HUES6 (cell line): ENCODE data around the gene SLC16A7.

Experiments used
- H3K27ac ChIP-seq: 2 replicates; pipeline ENCODE4 v1.7.0; 2013; ENCODE audit warnings: low read depth, mild to moderate bottlenecking, low read length, inconsistent platforms
- H3K27me3 ChIP-seq: 2 replicates; pipeline ENCODE4 v1.6.1; 2013; ENCODE audit warnings: low read length; ENCODE audit not compliant: control insufficient read depth, insufficient read depth
- H3K36me3 ChIP-seq: 2 replicates; pipeline ENCODE4 v1.6.1; 2013; ENCODE audit warnings: low read length; ENCODE audit not compliant: control insufficient read depth, insufficient read depth
- H3K4me1 ChIP-seq: 2 replicates; pipeline ENCODE4 v1.6.1; 2013; ENCODE audit warnings: low read length; ENCODE audit not compliant: control insufficient read depth, insufficient read depth
- H3K4me3 ChIP-seq: 2 replicates; pipeline ENCODE4 v1.5.1; 2013; ENCODE audit warnings: low read depth, low read length
- H3K9ac ChIP-seq: one replicate; pipeline ENCODE4 v1.6.1; 2013; ENCODE audit warnings: mild to moderate bottlenecking, low read length
- H3K9me3 ChIP-seq: 2 replicates; pipeline ENCODE4 v1.6.1; 2013; ENCODE audit warnings: low read depth, low read length; ENCODE audit not compliant: control insufficient read depth, insufficient read depth

SLC16A7 gene

DNA sequence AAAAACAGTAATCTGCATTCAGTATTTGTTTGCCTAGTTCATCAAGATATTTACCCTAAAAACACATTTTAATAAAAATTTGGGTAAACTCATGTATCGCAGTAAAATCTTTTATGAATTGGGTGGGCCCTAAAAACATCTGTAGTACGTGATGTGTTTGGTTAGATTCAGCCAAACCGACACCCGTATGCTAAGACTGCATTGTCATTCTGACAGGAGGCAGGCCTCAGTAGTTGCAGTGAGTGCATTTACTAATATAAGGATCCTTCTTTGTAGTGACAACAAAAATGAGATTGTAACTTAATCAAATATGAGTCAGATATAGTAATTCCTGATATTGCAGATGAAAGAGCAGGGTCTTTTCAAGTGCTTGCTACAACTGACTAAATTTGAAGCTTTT, 191.8 kb downstream of the SLC16A7 start:
- no peaks in the 10 kb centered on the region for H3K36me3 ChIP-seq
- H3K27ac ChIP-seq, result no peak overlapping the region
- no peaks in the 10 kb centered on the region for H3K9me3 ChIP-seq
- no peak overlapping the region for H3K4me3 ChIP-seq
- no peaks in the 10 kb centered on the region for H3K4me1 ChIP-seq
- H3K9ac ChIP-seq, result no peak overlapping the region
- no peaks in the 10 kb centered on the region for H3K27me3 ChIP-seq

- Histone ChIP-seq H3K9ac (no peak overlapping the region), H3K9me3 (no peaks in the 10 kb centered on the region), H3K27ac (no peak overlapping the region), H3K27me3 (no peaks in the 10 kb centered on the region), H3K4me3 (no peak overlapping the region), H3K4me1 (no peaks in the 10 kb centered on the region), H3K36me3 (no peaks in the 10 kb centered on the region)
Measured at GRCh38 chr12:59792647-59793046, 196.8 kb downstream of the SLC16A7 start.

DNA sequence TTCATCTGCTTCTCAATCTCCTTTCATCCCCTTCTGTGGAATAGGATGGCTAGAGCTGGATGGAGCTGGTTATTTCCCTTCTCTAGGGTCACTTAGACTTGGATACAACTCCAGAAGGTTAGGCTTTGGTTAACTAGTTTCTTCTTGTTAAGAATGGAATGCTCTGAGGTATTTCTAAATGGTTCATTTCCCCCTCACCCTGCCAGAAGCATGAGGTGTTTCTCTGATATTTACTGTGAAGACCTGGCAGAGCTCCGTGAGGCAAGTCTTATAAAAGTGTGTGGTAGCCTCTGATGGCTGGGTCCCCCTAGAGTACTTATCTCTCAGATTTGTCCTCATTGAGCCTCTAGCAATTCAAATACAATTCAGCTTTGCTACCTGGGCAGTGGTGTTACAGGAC, 207.9 kb downstream of the SLC16A7 start:
- Histone ChIP-seq H3K36me3 (no peaks in the 10 kb centered on the region), H3K4me1 (0 out of 2 replicates have a peak, but pooled peaks cover 4% of the 10 kb centered on the region), H3K4me3 (no peak overlapping the region), H3K27me3 (no peaks in the 10 kb centered on the region), H3K9ac (no peak overlapping the region), H3K27ac (no peak overlapping the region), H3K9me3 (no peaks in the 10 kb centered on the region)

DNA sequence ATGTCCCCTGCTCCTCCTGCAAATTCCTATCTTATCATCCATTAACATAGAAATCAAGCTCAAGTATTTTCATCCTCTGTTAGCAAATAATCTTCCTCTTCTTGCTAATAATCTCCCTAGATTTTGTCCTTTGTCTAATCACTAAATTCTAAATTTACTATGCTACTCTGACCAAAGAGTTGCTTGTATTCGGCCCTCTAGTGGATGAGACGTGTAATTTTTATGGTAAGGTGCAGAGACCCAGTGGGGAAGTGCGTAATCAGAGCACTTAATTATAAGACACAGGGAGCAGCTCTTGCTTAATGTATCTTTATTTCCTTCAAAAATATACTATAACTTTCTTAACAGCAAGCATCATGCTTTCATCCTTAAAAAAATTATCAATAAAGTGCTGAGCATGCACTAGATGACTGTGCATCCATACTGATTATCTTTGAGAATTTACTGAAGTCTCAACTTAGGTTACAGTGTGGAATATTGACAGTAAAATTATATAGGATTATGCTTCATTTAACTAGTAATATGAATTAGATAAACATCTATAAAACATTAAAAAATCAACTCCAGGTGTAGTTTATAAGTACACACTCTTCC, 212.6 kb downstream of the SLC16A7 start:
- Histone ChIP-seq H3K4me3 (no peak overlapping the region), H3K9ac (no peak overlapping the region), H3K9me3 (no peaks in the 10 kb centered on the region), H3K27ac (no peak overlapping the region), H3K4me1 (0 out of 2 replicates have a peak, but pooled peaks cover 4% of the 10 kb centered on the region), H3K36me3 (no peaks in the 10 kb centered on the region), H3K27me3 (no peaks in the 10 kb centered on the region)

DNA sequence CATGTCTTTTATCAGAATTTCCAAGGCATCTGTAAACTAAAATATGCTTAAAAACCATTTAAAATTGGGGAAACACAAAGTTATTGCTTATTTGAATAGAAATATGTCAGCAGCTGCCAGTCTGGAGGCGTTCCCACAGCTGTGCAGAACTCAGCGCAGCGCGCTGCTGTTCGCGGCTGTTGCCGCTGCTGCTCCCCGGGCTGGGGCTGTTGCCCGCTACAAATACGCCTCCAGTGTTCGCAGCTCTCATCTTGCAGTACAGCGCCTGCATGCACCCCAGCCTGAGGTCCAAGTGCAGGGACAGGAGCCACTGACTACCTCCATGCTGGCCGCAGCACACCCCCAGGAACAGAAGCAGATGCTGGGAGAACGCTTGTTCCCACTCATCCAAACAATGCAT, 216.2 kb downstream of the SLC16A7 start:
- Histone ChIP-seq H3K4me1 (no peaks in the 10 kb centered on the region), H3K27me3 (no peaks in the 10 kb centered on the region), H3K9me3 (peaks cover 2% of the 10 kb centered on the region; the same call in 1 of the 2 replicates), H3K27ac (no peak overlapping the region), H3K9ac (no peak overlapping the region), H3K4me3 (no peak overlapping the region), H3K36me3 (no peaks in the 10 kb centered on the region)

DNA sequence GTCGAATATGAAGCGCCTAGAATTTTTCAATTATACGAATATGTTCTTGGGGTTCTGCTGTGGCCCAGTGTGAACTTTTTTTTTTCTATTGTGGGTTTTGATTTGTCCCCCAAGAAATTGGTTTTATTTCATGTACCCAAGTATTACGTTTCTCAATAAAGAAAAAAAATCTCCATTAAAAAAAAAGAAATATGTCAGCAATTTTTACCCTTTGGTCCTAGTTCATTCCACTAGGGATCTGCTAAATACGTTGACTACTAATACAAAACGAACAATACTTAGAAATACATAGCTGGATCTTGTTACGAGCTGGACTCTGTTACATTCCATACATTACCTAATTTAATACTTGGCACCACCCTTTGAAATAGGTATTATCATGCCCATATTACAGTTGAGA, 216.9 kb downstream of the SLC16A7 start:
- Histone ChIP-seq H3K9ac (no peak overlapping the region), H3K9me3 (peaks cover 6% of the 10 kb centered on the region; the same call in 1 of the 2 replicates), H3K27ac (no peak overlapping the region), H3K36me3 (no peaks in the 10 kb centered on the region), H3K4me3 (no peak overlapping the region), H3K4me1 (no peaks in the 10 kb centered on the region), H3K27me3 (no peaks in the 10 kb centered on the region)

- H3K4me1 ChIP-seq, result no peaks in the 10 kb centered on the region
- peaks cover 6% of the 10 kb centered on the region; the same call in 1 of the 2 replicates for H3K9me3 ChIP-seq
- H3K27me3 ChIP-seq, result no peaks in the 10 kb centered on the region
- no peak overlapping the region for H3K4me3 ChIP-seq
- no peaks in the 10 kb centered on the region for H3K36me3 ChIP-seq
- no peak overlapping the region for H3K9ac ChIP-seq
- no peak overlapping the region for H3K27ac ChIP-seq
Measured at GRCh38 chr12:59820594-59821011, 224.8 kb downstream of the SLC16A7 start.

- H3K36me3 ChIP-seq, result no peaks in the 10 kb centered on the region
- no peak overlapping the region for H3K9ac ChIP-seq
- no peak overlapping the region for H3K4me3 ChIP-seq
- no peaks in the 10 kb centered on the region for H3K27me3 ChIP-seq
- no peak overlapping the region for H3K27ac ChIP-seq
- H3K4me1 ChIP-seq, result no peaks in the 10 kb centered on the region
- H3K9me3 ChIP-seq, result no peaks in the 10 kb centered on the region
Measured at GRCh38 chr12:59823567-59823966, 227.7 kb downstream of the SLC16A7 start.

- H3K27ac ChIP-seq, result no peak overlapping the region
- no peaks in the 10 kb centered on the region for H3K4me1 ChIP-seq
- no peak overlapping the region for H3K4me3 ChIP-seq
- no peaks in the 10 kb centered on the region for H3K9me3 ChIP-seq
- no peak overlapping the region for H3K9ac ChIP-seq
- no peaks in the 10 kb centered on the region for H3K36me3 ChIP-seq
- H3K27me3 ChIP-seq, result no peaks in the 10 kb centered on the region
Measured at GRCh38 chr12:59827767-59828166, 231.9 kb downstream of the SLC16A7 start.

DNA sequence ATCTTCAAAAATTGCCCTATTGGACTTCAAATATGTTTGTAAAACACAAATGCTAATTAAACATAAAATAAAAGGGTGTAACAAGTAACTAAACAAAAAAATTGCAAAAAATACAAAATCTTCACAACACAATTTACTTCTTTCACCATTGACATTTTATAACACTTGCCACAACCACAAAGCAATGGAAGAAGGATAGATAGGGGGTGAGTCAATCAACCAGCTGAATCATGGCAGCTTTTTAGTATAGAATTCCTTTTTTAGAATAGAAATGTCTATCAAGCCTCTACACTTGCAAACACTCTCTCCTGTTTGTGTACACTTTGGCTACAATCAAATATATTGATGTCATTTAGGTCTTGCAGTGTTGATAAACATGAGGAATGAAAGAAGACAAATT, 232.7 kb downstream of the SLC16A7 start:
- Histone ChIP-seq H3K9ac (no peak overlapping the region), H3K27me3 (no peaks in the 10 kb centered on the region), H3K9me3 (no peaks in the 10 kb centered on the region), H3K4me1 (no peaks in the 10 kb centered on the region), H3K27ac (no peak overlapping the region), H3K36me3 (no peaks in the 10 kb centered on the region), H3K4me3 (no peak overlapping the region)

DNA sequence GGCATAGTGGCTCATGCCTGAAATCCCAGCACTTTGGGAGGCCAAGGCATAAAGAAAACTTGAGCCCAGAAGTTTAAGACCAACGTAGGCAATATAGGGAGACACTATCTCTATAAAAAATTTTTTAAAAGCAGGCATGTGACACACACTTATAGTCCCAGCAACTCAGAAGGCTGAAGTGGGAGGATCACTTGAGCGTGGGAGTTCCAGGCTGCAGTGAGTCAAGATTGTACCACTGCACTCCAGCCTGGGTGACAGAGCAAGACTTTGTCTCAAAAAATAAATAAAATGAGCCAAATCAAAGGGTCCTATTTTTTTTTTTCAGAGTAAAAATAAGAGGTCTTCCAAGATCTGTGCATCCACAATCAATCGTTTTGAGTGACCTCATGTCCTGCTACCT, 237.6 kb downstream of the SLC16A7 start:
- Histone ChIP-seq H3K4me3 (no peak overlapping the region), H3K9me3 (no peaks in the 10 kb centered on the region), H3K36me3 (no peaks in the 10 kb centered on the region), H3K27ac (no peak overlapping the region), H3K27me3 (no peaks in the 10 kb centered on the region), H3K9ac (no peak overlapping the region), H3K4me1 (no peaks in the 10 kb centered on the region)
